ENCODE data around the gene DHRS3. TPM values are rescaled to one million over a fixed set of nuclear protein-coding genes. Genes with fewer than 3 reads are reported as not detected.

DHRS3 gene
- total RNA-seq, 1 experiment from 2014 or later = 54.5 TPM

- no peak overlapping the region for H2BK20ac ChIP-seq (ENCODE audit: low read depth, low read length, poor library complexity, severe bottlenecking)
- no peaks in the 10 kb centered on the region for H4K20me1 ChIP-seq (ENCODE audit: control insufficient read depth, insufficient read depth, insufficient read length)
- H3T11ph ChIP-seq (ENCODE audit: low read length) = no peak overlapping the region
- H3K4me2 ChIP-seq (ENCODE audit: insufficient read depth, insufficient read length, low read length) = no peak overlapping the region
- no peaks in the 10 kb centered on the region for H3K9me3 ChIP-seq (ENCODE audit: control insufficient read depth, low read depth, low read length)
- no peak for TF ChIP-seq CTCF (conservative IDR thresholded peaks at IDR 0.05)
- no peaks in the 10 kb centered on the region for H3K27me3 ChIP-seq (ENCODE audit: insufficient read depth, low read length)
- H4K8ac ChIP-seq (replicated peaks; ENCODE audit: insufficient read length, low read depth, low read length) = no peak overlapping the region
- H3K79me2 ChIP-seq (ENCODE audit: insufficient read depth, low read length) = no peaks in the 10 kb centered on the region
- H3K9ac ChIP-seq (ENCODE audit: extremely low read depth, insufficient read length, low read length) = no peak overlapping the region
- Mint-ChIP-seq H3K9me3 (peaks cover 14 to 16% of the 10 kb centered on the region in 2 experiments), H3K4me3 (no peak overlapping the region), H3K27me3 (ENCODE audit: low read depth) (peaks cover 15% of the 10 kb centered on the region), H3K27ac (no peak overlapping the region), H3K36me3 (ENCODE audit: insufficient read depth in 1 of 3, low read depth in 3 of 3) (peaks cover 0 to 20% (median 2%) of the 10 kb centered on the region in 3 experiments; a peak in 4 of 7 replicates), H3K4me1 (peaks cover 9 to 12% of the 10 kb centered on the region in 2 experiments)
- no peak overlapping the region for H2BK120ac ChIP-seq (ENCODE audit: low read depth, low read length, poor library complexity, severe bottlenecking)
- no peak overlapping the region for H2BK12ac ChIP-seq (ENCODE audit: insufficient read length, low read depth, low read length)
- no peak for DNase-seq
- H4K91ac ChIP-seq (ENCODE audit: insufficient read length, low read depth, low read length) = no peak overlapping the region
- no peak overlapping the region for H3K14ac ChIP-seq (ENCODE audit: insufficient read depth, low read length)
- H2AK5ac ChIP-seq (ENCODE audit: insufficient read length, low read length) = no peak overlapping the region
- no peak overlapping the region for H3K18ac ChIP-seq (ENCODE audit: insufficient read length, low read depth, low read length)
- H2AFZ ChIP-seq (ENCODE audit: low read length) = no peak overlapping the region
- H3K4ac ChIP-seq (ENCODE audit: low read depth, low read length) = no peak overlapping the region
- no peak overlapping the region for H3K23ac ChIP-seq (ENCODE audit: insufficient read length, low read depth, low read length)
- H2BK15ac ChIP-seq (ENCODE audit: low read depth, low read length) = no peak overlapping the region
- no peak overlapping the region for H3K56ac ChIP-seq (ENCODE audit: insufficient read length, low read depth, low read length)
- H3K27ac ChIP-seq (ENCODE audit: insufficient read length, low read depth, low read length) = no peak overlapping the region
- no peaks in the 10 kb centered on the region for H3K4me1 ChIP-seq (ENCODE audit: insufficient read depth, low read length)
- H3K79me1 ChIP-seq (ENCODE audit: insufficient read depth, low read depth, low read length, poor library complexity, severe bottlenecking) = no peaks in the 10 kb centered on the region
- H3K23me2 ChIP-seq (ENCODE audit: insufficient read length, low read depth, low read length, poor library complexity, severe bottlenecking) = no peaks in the 10 kb centered on the region
- no peak overlapping the region for H4K5ac ChIP-seq (ENCODE audit: insufficient read length, low read depth, low read length)
- H2BK5ac ChIP-seq (ENCODE audit: insufficient read length, low read length) = no peak overlapping the region
- no CpG with 5 or more reads among the region's 4 CpGs for WGBS (ENCODE audit: extremely low coverage, insufficient read length, low lambda C conversion rate)
Measured at GRCh38 chr1:12656575-12656974, 38.6 kb upstream of the DHRS3 start.

All from H9 (cell line).